Spleen (tissue), 7 donors: ENCODE measurements around the gene GRIN2B.

Experiments used
- CTCF ChIP-seq, 11 experiments: fragments of 200-600 bp in 7 of 11; fragments of 450-650 bp in 4 of 11; sonication (generic) in 4 of 11; IDR thresholded peaks in 8 of 11; conservative IDR thresholded peaks in 3 of 11; 1 replicate in 7 of 11; 2 replicates in 4 of 11; pipeline versions ENCODE4 v1.4.0 to v1.8.0; 2016 to 2021; ENCODE audit warnings: antibody characterized with exemption in 11 of 11, inconsistent platforms in 4 of 11, mild to moderate bottlenecking in 1 of 11
- POLR2AphosphoS5 ChIP-seq, 3 donors: sonication (generic); formaldehyde crosslinking; IDR thresholded peaks; one replicate each; pipeline ENCODE4 v1.5.1; 2017; ENCODE audit warnings: antibody characterized with exemption in 3 of 3
- donor health status: DM: no; HTN: no; CAD: no; lungs with moderate emphysema.
- donor health status: DM: no; HTN: no; CAD: no.
- donor health status: DM: no; HTN: no; CAD: no.

DNA sequence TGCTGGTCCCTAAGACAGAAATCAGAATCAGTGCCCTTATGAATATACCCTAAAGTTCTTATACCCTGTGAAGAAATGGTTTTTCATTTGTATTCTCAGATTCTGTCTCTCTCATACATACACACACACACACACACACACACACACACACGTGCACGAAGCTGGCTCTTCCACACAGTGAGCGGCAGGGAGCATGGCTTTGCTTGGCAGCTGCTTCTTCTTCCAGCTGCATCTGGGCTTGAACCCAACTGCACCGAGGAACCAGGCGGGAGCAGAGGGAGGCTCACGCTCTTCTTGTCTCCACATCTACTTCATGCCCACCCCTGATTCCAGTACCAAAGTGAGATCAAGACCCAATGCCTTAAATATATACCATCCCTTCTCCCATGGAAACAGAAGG is 19.4 kb downstream of the GRIN2B start:
- TF ChIP-seq POLR2AphosphoS5 (IDR thresholded peaks at IDR 0.05) (no peak), CTCF (IDR thresholded peaks at IDR 0.05 in 8 of 11, conservative IDR thresholded peaks at IDR 0.05 in 3 of 11) (no peak)
